ENCODE data around the gene RNU1-2.
"Not testable (repeated sequence)": the region's sequence is repeated elsewhere in the genome, so short reads cannot be mapped to it uniquely, and the experiment has no call there.

GRCh38 chr1:16895598-16896315 is at the start of gene RNU1-2:
- TF ChIP-seq, protein P1, sequence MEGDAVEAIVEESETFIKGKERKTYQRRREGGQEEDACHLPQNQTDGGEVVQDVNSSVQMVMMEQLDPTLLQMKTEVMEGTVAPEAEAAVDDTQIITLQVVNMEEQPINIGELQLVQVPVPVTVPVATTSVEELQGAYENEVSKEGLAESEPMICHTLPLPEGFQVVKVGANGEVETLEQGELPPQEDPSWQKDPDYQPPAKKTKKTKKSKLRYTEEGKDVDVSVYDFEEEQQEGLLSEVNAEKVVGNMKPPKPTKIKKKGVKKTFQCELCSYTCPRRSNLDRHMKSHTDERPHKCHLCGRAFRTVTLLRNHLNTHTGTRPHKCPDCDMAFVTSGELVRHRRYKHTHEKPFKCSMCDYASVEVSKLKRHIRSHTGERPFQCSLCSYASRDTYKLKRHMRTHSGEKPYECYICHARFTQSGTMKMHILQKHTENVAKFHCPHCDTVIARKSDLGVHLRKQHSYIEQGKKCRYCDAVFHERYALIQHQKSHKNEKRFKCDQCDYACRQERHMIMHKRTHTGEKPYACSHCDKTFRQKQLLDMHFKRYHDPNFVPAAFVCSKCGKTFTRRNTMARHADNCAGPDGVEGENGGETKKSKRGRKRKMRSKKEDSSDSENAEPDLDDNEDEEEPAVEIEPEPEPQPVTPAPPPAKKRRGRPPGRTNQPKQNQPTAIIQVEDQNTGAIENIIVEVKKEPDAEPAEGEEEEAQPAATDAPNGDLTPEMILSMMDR (IDR thresholded peaks at IDR 0.05; ENCODE audit: poor library complexity, severe bottlenecking) = not testable (repeated sequence)
- TF ChIP-seq POLR2AphosphoS5 (IDR thresholded peaks at IDR 0.05) = peak; percentile 86
